ENCODE data around the gene C6orf15.

DNA sequence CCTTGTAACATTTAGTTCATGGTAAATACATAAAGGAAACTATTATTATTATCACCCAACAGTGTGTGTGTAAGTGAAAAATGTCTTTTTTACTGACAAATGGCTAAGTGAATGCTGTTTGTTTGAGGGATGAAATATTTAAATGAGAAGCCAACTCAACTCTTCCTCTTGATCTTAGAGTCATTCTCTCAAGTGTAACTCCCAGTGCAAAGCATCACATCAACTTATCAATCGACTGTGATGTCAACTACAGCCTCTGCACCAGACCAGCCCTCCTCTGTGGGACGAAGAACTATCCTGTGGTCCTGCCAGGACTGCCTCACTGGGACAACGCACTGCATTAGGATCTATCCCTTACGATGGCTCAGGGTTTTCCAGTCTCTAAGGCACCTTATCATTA, 5.3 kb downstream of the C6orf15 start:
- TF ChIP-seq, protein P1, sequence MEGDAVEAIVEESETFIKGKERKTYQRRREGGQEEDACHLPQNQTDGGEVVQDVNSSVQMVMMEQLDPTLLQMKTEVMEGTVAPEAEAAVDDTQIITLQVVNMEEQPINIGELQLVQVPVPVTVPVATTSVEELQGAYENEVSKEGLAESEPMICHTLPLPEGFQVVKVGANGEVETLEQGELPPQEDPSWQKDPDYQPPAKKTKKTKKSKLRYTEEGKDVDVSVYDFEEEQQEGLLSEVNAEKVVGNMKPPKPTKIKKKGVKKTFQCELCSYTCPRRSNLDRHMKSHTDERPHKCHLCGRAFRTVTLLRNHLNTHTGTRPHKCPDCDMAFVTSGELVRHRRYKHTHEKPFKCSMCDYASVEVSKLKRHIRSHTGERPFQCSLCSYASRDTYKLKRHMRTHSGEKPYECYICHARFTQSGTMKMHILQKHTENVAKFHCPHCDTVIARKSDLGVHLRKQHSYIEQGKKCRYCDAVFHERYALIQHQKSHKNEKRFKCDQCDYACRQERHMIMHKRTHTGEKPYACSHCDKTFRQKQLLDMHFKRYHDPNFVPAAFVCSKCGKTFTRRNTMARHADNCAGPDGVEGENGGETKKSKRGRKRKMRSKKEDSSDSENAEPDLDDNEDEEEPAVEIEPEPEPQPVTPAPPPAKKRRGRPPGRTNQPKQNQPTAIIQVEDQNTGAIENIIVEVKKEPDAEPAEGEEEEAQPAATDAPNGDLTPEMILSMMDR (IDR thresholded peaks at IDR 0.05; ENCODE audit: low read depth, low read length, poor library complexity, severe bottlenecking): no peak
- TF ChIP-seq EZH2phosphoT487 (IDR thresholded peaks at IDR 0.05; ENCODE audit: borderline replicate concordance, low read length): no peak
